Measurements from ENCODE around the gene PLA1A.
A peak's percentile ranks its signal among the peaks of the same experiment; 100 is the strongest.
"Not testable (repeated sequence)": the region's sequence is repeated elsewhere in the genome, so short reads cannot be mapped to it uniquely, and the experiment has no call there.

PLA1A gene

GRCh38 chr3:119669906-119670570 is 72.4 kb downstream of the PLA1A start:
- FAIRE-seq = no peak

GRCh38 chr3:119672776-119673175 is 75.1 kb downstream of the PLA1A start:
- FAIRE-seq = no peak

DNA sequence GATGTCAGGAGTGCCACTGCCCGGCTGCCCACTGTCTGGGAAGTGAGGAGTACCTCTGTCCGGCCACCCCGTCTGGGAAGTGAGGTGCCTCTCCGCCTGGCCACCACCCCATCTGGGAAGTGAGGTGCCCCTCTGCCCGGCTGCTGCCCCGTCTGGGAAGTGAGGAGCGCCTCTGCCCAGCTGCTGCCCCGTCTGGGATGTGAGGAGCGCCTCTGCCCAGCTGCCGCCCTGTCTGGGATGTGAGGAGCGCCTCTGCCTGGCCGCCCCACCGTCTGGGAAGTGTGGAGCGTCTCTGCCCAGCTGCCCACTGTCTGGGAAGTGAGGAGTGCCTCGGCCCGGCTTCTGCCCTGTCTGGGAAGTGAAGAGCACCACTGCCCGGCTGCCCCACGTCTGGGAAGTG is 76.2 kb downstream of the PLA1A start:
- FAIRE-seq = no peak

GRCh38 chr3:119675188-119675874 is 77.6 kb downstream of the PLA1A start:
- FAIRE-seq = no peak

- no peak for FAIRE-seq
Observed at GRCh38 chr3:119676020-119676419, 78.3 kb downstream of the PLA1A start.

- FAIRE-seq = peak; percentile 74
Observed at GRCh38 chr3:119676771-119677640, 79.3 kb downstream of the PLA1A start, which contains the start of gene COX17. TSS of gene COX17 (minus strand) at chr3:119677406. CDS start at chr3:119677310, 96 bp downstream.

DNA sequence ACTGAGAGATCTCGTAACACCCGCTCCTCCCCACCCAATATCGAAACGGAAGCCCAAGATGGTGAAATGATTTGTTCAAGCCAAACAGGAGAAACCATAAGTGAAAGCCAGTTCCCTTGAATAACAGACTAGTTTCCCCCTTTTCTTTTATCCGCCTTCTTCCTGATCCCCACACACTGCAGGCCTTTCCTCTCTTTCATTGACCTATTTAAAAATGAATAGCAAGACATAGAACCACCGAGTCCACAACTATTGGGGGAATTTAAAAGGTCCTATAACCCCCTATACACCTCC is 79.9 kb downstream of the PLA1A start:
- no peak for FAIRE-seq

DNA sequence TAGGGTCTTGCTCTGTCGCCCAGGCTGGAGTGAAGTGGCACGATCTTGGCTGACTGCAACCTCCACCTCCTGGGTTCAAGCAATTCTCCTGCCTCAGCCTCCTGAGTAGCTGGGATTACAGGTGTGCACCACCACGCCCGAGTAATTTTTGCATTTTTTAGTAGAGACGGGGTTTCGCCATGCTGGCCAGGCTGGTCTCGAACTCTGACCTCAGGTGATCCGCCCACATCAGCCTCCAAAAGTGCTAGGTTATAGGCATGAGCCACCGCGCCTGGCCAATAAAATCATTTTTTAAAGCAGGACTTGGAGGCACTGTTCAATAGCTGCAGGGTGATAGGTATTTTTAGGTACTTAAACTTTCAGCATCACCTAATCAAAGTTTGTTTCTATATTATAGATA is 80.5 kb downstream of the PLA1A start:
- not testable (repeated sequence) for FAIRE-seq
